HUES64 (cell line): ENCODE measurements around the gene TRRAP.
"Not testable (repeated sequence)": the region's sequence is repeated elsewhere in the genome, so short reads cannot be mapped to it uniquely, and the experiment has no call there.

Source experiments
- H3K27ac ChIP-seq: 2 replicates; pipeline ENCODE4 v1.7.0; 2013; ENCODE audit warnings: low read depth, low read length, inconsistent platforms
- H3K27me3 ChIP-seq: 2 replicates; pipeline ENCODE4 v1.6.1; 2013; ENCODE audit warnings: mild to moderate bottlenecking, low read length; ENCODE audit not compliant: insufficient read depth
- H3K36me3 ChIP-seq: 2 replicates; pipeline ENCODE4 v1.6.1; 2013; ENCODE audit warnings: mild to moderate bottlenecking, low read length; ENCODE audit not compliant: insufficient read depth
- H3K4me1 ChIP-seq: 2 replicates; pipeline ENCODE4 v1.6.1; 2013; ENCODE audit warnings: mild to moderate bottlenecking, low read length, moderate library complexity; ENCODE audit not compliant: insufficient read depth
- H3K4me3 ChIP-seq: 2 replicates; pipeline ENCODE4 v1.5.1; 2013; ENCODE audit warnings: mild to moderate bottlenecking, low read length, moderate library complexity
- H3K9ac ChIP-seq: 2 replicates; pipeline ENCODE4 v1.6.1; 2013; ENCODE audit warnings: mild to moderate bottlenecking, low read depth, low read length
- H3K9me3 ChIP-seq: 2 replicates; pipeline ENCODE4 v1.6.1; 2013; ENCODE audit warnings: low read depth, low read length; ENCODE audit not compliant: insufficient read depth
- WGBS: fragments of 150-250, 120-280 bp; methylation state at CpG from one replicate; pipeline ENCODE4 v1.1.7; 2013; ENCODE audit warnings: missing lambda C conversion rate; 5-methylcytosine and 5-hydroxymethylcytosine counted together

Gene TRRAP

DNA sequence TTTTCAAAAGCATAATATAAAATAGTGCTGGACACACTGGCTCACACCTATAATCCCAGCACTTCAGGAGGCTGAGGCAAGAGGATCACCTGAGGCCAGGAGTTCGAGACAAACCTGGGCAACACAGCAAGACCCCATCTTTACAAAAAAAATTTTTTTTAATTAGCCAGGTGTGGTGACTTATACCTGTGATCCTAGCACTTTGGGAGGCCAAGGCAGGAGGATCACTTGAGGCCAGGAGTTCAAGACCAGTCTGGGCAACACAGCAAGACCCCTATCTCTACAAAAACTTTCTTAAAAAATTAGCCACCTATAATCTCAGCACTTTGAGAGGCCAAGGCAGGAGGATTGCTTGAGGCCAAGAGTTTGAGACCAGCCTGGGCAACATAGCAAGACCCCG lies 35.8 kb upstream of the TRRAP start:
- H3K4me3 ChIP-seq, H3K27me3 ChIP-seq, H3K4me1 ChIP-seq, H3K27ac ChIP-seq, H3K9ac ChIP-seq, H3K36me3 ChIP-seq, H3K9me3 ChIP-seq: not testable (repeated sequence)
- WGBS: 87% methylated on average over 2 of the region's 2 CpGs

DNA sequence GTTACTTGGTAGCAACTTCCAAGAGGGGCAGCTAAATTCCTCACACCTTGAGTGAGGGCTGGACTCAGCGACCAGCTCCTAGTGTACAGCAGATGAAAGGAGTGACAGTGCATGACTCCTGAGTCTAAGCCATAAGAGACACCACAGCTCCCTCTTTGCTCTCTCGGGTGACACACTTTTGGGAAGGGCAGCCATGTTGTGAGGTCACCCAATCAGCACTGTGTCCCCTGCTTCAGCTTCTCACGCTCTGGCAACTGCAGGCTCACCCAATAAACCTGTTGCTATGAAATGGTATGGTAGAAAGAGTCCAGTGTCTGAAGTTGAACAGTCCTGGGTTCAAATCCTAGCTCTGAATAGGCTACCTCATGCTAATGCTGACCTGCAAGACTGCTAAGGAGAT lies 29.4 kb upstream of the TRRAP start:
- H3K9me3 ChIP-seq: peaks cover 17% of the 10 kb centered on the region
- H3K27ac ChIP-seq: no peak overlapping the region
- no peaks in the 10 kb centered on the region for H3K36me3 ChIP-seq
- no peak overlapping the region for H3K9ac ChIP-seq
- H3K4me1 ChIP-seq: peaks cover 3% of the 10 kb centered on the region; the same call in 1 of the 2 replicates
- H3K27me3 ChIP-seq: no peaks in the 10 kb centered on the region
- H3K4me3 ChIP-seq: no peak overlapping the region
- 89% methylated on average over 3 of the region's 3 CpGs for WGBS

DNA sequence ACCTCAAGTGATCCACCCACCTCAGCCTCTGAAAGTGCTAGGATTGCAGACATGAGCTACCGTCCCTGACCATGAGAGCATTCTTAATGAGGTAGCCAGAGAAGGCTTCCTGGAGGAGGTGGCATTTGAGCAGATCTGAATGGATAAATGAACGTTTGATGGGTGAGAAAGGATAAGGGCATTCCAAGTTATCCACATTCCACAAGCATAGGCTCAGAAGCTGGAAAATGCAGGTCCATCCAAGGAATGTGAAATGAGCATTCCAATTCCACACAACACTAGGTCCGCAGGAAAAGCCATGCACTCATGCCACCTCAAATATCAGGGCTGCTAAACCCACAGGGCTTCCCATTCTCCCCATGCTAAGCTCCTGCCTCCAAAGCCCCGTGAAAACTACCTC lies 25.5 kb upstream of the TRRAP start:
- Histone ChIP-seq H3K27me3 (no peaks in the 10 kb centered on the region), H3K27ac (no peak overlapping the region)

DNA sequence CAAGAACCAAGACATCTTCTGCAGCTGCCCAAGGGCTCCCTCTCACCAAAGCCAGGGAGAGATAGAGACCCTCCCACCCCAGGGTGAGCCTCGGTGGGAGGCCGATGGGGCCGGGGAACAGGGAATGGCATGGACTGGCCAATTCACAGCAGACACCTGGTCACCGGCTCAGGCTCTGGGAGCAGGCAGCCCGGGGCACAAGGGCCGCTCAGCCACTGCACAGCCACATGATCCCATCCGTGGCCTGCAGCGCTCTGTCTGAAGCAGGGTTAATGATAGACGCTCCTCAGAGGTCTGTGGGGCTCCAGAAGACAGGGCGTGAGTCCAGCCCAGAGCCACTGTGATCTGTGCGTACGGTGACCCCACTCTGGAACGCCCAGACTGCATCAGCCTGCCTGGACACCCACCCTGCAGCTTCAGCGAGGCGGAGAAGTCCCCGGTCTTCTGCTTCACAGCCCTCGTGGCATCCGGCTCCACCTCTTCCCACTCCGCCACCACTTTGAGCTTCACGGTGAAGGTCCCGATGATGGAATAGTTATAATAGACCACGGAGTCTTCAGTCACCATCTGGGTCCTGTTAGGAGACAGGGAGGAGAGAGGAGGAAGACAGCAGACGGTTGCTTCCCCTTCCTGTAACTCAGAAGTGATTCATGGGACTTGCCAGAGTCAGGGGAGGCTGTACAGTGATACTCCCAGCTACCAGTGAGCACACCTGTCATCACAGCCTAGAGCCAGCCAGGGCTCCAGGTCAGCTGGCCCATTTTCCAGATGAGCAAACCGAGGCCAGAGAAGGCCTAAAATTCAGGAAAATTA lies 22.5 kb upstream of the TRRAP start:
- H3K27ac ChIP-seq: no peak overlapping the region
- H3K4me1 ChIP-seq: peaks cover 9% of the 10 kb centered on the region; the same call in 1 of the 2 replicates
- H3K9ac ChIP-seq: no peak overlapping the region
- no peaks in the 10 kb centered on the region for H3K9me3 ChIP-seq
- no peak overlapping the region for H3K4me3 ChIP-seq
- no peaks in the 10 kb centered on the region for H3K36me3 ChIP-seq
- no peaks in the 10 kb centered on the region for H3K27me3 ChIP-seq
- 94% methylated on average over 24 of the region's 24 CpGs for WGBS

More for the DNA sequence above, 25.5 kb upstream of the TRRAP start:
- H3K9ac ChIP-seq: no peak overlapping the region
- peaks cover 9% of the 10 kb centered on the region; the same call in 1 of the 2 replicates for H3K4me1 ChIP-seq
- no peak overlapping the region for H3K4me3 ChIP-seq
- no peaks in the 10 kb centered on the region for H3K36me3 ChIP-seq
- peaks cover 13% of the 10 kb centered on the region for H3K9me3 ChIP-seq
- WGBS: 77% methylated on average over 3 of the region's 4 CpGs

DNA sequence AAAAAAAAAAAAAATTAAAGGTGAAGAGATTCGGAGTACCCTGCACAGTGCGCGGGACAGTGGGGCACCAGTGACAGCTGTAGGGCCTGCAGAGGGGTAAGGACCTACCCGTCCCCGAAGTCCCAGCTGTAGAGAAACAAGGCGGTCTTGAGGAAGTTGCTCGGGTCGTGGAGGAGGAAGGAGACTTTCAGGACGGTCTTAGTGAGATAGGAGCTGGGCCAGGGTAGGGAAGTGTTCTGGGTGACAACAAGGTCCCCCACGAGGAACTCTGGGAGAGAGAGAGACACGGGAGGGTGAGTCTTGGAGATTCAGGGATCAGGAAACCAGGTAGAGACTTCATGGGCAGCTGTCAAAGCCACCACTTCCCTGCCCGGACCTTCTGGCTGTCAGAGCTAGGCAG lies 18.3 kb upstream of the TRRAP start:
- H3K27me3 ChIP-seq: no peaks in the 10 kb centered on the region
- H3K36me3 ChIP-seq: no peaks in the 10 kb centered on the region
- 90% methylated on average over 12 of the region's 12 CpGs for WGBS
- H3K4me1 ChIP-seq: no peaks in the 10 kb centered on the region
- no peaks in the 10 kb centered on the region for H3K9me3 ChIP-seq
- no peak overlapping the region for H3K27ac ChIP-seq
- no peak overlapping the region for H3K4me3 ChIP-seq
- no peak overlapping the region for H3K9ac ChIP-seq

DNA sequence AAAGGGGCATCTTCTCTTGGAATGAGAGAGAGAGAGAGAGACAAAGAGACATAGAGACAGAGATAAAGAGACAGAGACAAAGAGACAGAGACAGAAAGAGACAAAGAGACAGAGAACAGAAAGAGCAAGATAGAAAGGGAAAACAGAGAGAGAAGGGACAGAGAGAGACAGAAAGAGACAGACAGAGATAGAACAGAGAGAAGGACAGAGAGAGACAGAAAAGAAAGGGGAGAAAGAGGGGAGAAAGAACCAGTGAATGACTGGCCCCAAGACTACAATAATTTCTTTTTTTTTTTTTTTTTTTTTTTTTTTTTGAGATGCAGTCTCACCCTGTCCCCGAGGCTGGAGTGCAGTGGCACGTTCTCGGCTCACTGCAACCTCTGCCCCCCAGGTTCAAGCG lies 16.1 kb upstream of the TRRAP start:
- Histone ChIP-seq H3K9me3 (no peaks in the 10 kb centered on the region), H3K27me3 (no peaks in the 10 kb centered on the region), H3K4me3 (no peak overlapping the region), H3K36me3 (no peaks in the 10 kb centered on the region), H3K27ac (no peak overlapping the region), H3K4me1 (no peaks in the 10 kb centered on the region), H3K9ac (no peak overlapping the region)
- 93% methylated on average over 3 of the region's 4 CpGs for WGBS

DNA sequence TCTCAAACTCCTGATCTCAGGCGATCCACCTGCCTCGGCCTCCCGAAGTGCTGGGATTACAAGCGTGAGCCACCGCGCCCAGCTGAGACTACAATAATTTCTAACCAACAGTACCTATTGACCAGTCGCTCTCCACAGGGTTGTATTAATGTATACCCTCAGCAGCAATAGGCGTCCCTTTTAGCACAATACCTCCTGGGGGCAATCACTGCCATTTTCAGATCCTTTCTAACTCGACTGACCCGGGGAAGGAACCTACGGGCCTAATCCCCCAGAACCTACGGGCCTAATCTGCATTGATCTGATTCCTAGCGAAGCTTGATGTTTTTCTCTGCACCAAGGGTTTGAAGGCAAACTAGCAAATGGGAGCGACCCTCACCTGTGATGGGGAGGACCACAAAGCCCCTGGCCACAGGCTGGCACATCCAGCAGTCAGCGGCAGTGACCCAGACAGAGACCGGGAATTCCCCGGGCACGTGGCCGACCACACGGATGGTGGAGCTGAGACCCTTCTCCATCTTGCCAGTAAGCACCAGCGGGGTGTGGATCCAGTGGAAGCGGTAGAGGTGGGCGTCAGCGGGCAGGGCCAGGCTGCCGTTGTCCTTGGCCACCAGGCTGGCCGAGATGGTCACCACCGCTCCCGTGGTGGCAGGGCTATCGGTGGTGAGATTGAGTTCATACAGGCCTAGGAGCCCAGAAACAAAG lies 15.5 kb upstream of the TRRAP start:
- no peak overlapping the region for H3K4me3 ChIP-seq
- no peaks in the 10 kb centered on the region for H3K27me3 ChIP-seq
- H3K9me3 ChIP-seq: no peaks in the 10 kb centered on the region
- H3K4me1 ChIP-seq: 0 out of 2 replicates have a peak, but pooled peaks cover 2% of the 10 kb centered on the region
- no peak overlapping the region for H3K27ac ChIP-seq
- 93% methylated on average over 29 of the region's 29 CpGs for WGBS
- no peak overlapping the region for H3K9ac ChIP-seq
- H3K36me3 ChIP-seq: no peaks in the 10 kb centered on the region

DNA sequence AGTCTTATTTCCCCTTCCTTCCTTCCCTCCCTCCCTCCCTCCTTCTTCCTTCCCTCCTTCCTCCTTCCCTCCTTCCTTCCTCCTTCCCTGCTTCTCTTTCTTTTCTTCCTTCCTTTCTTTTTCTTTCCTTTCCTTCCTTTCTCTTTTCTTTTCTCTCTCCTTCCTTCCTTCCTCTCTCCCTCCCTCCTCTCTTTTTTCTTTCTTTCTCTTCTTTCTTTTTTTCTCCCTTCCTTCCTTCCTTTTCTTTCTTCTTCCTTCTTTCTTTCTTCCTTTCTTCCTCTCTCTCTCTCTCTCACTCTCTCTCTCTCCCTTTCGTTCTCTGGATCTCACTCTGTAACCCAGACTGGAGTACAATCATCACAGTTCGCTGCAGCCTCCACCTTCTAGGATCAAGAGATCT lies 14.7 kb upstream of the TRRAP start:
- H3K27ac ChIP-seq: no peak overlapping the region
- WGBS: 92% methylated on average over 2 of the region's 2 CpGs
- H3K4me1 ChIP-seq: 0 out of 2 replicates have a peak, but pooled peaks cover 2% of the 10 kb centered on the region
- peaks cover 7% of the 10 kb centered on the region for H3K27me3 ChIP-seq
- H3K9ac ChIP-seq: no peak overlapping the region
- H3K36me3 ChIP-seq: no peaks in the 10 kb centered on the region
- no peak overlapping the region for H3K4me3 ChIP-seq
- no peaks in the 10 kb centered on the region for H3K9me3 ChIP-seq

DNA sequence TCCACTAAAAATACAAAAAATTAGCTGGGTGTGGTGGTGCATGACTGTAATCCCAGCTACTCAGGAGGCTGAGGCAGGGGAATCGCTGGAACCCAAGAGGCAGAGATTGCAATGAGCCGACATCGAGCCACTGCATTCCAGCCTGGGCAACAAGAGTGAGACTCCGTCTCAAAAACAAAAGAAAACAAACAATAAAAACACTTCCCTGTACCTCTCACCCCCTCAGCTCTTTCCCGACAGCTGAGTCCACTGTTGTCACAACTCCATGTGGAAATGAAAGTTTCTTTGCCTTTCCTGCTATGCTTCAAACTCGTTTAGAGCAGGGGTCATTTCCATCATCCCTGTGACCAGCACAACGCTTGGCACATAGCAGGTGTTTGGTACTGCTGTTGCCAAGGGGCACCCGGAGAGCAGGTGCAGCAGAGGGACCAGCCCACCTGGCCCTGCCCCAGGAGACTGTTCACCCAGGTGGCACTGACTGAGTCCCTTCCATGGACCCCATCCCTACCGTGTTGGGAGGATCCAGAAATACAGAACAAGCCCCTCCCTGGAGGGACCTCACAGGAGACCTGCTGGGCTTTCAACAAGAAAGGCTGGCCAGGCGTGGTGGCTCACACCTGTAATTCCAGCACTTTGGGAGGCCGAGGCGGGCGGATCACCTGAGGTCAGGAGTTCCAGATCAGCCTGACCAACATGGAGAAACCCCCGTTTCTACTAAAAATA lies 13.4 kb upstream of the TRRAP start:
- WGBS: 85% methylated on average over 14 of the region's 14 CpGs
- no peak overlapping the region for H3K27ac ChIP-seq
- no peaks in the 10 kb centered on the region for H3K36me3 ChIP-seq

DNA sequence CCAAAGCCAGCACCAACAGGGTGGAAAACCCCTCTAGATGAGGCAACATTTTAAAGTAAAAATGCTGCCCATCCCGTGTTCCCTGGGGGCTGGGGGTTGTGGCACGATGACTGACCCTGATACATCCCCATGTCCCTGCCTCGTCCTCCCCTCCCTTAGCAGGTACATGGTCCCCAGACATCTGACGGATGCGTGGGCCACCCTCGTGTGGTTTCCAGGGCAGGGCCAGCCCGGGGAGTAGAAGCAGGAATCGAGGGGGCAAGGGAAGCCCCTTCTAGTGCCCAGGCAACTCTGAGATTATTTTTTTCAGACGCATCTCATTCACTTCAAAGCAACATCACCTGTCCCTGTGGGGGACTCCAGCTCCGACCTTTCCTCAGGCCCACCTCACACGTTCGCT lies 12.0 kb upstream of the TRRAP start:
- no peaks in the 10 kb centered on the region for H3K36me3 ChIP-seq
- peaks cover 34% of the 10 kb centered on the region for H3K27me3 ChIP-seq
- no peak overlapping the region for H3K27ac ChIP-seq
- H3K9ac ChIP-seq: no peak overlapping the region
- no peaks in the 10 kb centered on the region for H3K9me3 ChIP-seq
- peaks cover 6% of the 10 kb centered on the region; the same call in 1 of the 2 replicates for H3K4me1 ChIP-seq
- 90% methylated on average over 12 of the region's 12 CpGs for WGBS
- no peak overlapping the region for H3K4me3 ChIP-seq

More for the DNA sequence above, 13.4 kb upstream of the TRRAP start:
- Histone ChIP-seq H3K9ac (no peak overlapping the region), H3K9me3 (no peaks in the 10 kb centered on the region), H3K4me1 (peaks cover 6% of the 10 kb centered on the region; the same call in 1 of the 2 replicates), H3K27me3 (peaks cover 20% of the 10 kb centered on the region), H3K4me3 (no peak overlapping the region)

DNA sequence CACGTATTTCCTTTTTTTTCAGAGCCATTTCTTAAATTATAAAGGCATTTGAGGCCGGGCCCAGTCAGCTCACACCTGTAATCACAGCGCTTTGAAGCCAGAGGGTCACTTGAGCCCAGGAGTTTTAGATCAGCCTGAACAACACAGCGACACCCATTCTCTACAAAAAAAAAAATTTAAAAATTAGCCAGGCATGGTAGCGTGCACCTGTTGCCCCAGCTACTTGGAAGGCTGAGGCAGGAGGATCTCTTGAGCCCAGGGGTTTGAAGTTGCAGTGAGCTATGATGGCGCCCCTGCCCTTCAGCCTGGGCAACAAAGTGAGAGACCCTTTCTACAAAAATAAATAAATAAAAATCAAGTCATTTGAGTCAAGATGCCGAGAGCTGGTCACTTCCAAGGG lies 11.6 kb upstream of the TRRAP start:
- no peak overlapping the region for H3K9ac ChIP-seq
- 88% methylated on average over 7 of the region's 7 CpGs for WGBS
- no peak overlapping the region for H3K27ac ChIP-seq

More for the DNA sequence above, 11.6 kb upstream of the TRRAP start:
- no peak overlapping the region for H3K4me3 ChIP-seq
- no peaks in the 10 kb centered on the region for H3K36me3 ChIP-seq
- no peaks in the 10 kb centered on the region for H3K9me3 ChIP-seq
- peaks cover 6% of the 10 kb centered on the region; the same call in 1 of the 2 replicates for H3K4me1 ChIP-seq
- H3K27me3 ChIP-seq: peaks cover 37% of the 10 kb centered on the region
